NCI-H1436 (cell line): ENCODE measurements around the gene KIAA0232.

ENCODE experiments used
- DNase-seq: peaks from one replicate; lab custom pipeline; 2025; lab: John Stamatoyannopoulos, UW

KIAA0232 gene

GRCh38 chr4:6849691-6850090, 67.2 kb downstream of the KIAA0232 start:
- DNase-seq = no peak

DNA sequence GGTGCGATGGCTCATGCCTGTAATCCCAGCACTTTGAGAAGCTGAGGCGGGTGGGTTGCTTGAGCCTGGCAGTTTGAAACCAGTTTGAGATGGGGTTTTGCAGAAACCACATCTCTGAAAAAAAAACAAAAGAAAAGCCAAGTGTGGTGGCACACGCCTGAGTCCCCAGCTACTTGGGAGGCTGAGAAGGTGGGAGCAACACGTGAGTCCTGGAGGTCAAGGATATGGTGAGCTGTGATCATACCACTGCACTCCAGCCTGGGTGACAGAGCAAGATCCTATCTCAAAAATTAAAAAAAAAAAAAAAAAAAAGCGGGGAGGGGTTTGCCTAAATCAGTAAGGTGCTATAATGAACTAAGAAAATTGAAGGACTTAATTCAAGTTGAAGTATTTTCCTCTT, 68.9 kb downstream of the KIAA0232 start:
- no peak for DNase-seq

- no peak for DNase-seq
Observed at GRCh38 chr4:6851962-6852361, 69.4 kb downstream of the KIAA0232 start.

GRCh38 chr4:6852582-6852981, 70.1 kb downstream of the KIAA0232 start:
- no peak for DNase-seq

DNA sequence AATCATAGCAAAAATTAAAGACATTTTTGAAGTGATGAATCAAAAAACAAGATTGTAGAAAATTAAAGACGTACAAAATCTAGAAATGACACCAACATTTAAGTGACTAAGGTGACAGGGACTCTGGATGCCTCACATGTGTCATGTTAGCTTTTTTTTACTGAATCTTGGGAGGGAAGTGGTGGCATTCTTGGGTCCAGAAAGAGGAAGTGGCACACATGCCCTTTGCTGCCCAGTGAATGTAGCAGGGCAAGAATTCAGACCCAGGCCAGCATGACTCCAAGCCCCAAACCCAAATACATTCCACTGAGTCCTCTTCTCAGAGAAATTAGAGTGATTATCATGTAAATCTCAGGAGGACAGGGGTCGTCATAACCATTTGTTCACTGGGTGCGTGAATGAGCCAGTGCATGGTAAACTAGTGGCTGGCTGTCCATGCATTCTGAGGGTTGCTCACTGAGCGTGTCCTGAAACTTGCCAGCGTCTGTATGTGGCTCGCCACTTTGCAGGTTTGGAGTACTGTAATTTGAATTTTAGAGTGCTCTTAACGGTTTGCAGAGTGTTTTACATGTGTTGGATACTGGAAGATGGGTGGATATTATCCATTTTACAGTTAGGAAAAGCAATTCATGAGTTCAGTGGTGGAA, 71.7 kb downstream of the KIAA0232 start:
- DNase-seq = no peak

DNA sequence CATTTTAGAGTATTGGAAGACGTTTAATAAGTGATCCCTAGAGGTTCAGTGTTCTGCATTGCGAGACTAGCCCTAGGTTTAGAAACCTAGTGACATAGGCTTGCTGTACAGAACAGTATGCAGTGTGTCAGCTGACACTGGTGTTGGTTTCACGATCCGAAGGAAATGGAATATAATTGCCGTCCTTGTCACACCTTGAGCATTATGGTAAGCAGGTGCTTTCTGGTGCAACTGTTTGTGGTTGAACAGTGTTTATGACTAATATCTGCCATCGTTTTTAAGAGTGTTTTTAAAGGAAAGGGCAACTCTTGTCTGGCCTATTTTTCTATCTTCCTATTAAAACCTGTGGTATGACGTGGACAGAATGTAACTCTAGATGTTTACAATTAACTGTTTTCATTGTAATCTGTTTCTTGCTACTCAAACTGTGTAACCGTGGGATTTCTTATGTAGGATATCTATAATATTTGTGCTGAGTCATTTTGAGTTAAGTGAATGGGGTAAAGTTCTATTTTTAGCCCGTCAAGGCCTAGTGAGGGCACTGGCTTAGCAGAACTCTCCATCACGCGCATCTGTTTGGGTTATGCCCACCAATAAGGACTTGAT, 73.3 kb downstream of the KIAA0232 start:
- DNase-seq = peak; percentile 30

DNA sequence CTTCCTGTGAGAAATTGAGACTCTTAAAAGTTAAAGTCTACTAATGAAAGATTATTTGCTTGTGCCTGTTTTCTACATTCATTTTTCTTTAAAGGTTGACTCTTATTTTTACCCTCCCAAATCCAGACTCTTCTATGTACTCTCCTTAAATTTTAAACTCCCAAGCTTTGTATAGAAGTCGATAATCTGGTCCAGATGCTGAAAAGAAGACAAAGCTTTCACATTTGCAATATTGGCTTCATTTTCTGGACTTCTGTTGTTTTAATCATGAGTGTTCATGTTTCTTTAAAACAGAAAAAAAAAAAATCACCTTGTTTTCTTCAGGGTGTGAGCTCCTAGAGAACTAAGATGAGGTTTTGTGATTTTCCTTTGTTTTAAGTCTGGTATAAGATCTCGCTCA, 73.9 kb downstream of the KIAA0232 start:
- DNase-seq = no peak

- no peak for DNase-seq
Observed at GRCh38 chr4:6857009-6857882, 74.7 kb downstream of the KIAA0232 start.

DNA sequence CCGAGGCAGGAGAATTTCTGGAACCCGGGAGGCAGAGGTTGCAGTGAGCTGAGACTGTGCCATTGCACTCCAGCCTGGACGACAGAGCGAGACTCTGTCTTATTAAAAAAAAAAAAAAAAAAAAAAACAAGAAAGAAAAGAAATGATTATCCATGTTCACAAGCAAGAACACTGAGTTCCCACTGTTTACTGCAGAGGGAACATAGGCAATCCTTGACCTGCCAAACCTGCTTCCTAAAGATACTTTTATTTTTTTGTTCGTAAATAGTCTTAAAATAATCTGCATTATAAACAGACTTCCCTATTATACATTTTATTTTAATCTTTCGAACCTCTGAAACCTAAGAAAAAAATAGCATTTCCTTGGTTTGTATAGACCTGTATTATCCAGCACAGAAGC, 76.5 kb downstream of the KIAA0232 start:
- DNase-seq = no peak

GRCh38 chr4:6859543-6859942, 77.0 kb downstream of the KIAA0232 start:
- no peak for DNase-seq

DNA sequence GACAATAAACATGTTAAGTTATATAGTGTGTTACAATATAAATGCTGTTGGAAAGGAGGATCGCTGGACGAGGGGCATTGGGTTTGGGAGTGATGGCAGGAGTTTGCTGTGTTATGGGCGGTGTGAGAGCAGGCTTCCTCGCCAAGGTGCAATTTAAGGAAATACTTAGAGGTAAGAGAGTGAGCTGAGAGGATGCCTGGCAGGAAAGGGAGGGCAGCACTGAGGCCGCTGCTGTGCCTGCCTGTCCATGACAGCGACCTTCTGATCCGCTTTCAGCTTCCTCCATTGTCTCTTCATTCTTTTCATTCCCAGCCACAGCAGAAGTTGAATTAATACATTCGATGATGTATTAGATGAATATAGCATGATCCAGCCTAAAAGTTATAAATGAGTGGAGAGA, 85.9 kb downstream of the KIAA0232 start:
- DNase-seq = no peak

- DNase-seq = no peak
Observed at GRCh38 chr4:6869944-6870343, 87.4 kb downstream of the KIAA0232 start.

DNA sequence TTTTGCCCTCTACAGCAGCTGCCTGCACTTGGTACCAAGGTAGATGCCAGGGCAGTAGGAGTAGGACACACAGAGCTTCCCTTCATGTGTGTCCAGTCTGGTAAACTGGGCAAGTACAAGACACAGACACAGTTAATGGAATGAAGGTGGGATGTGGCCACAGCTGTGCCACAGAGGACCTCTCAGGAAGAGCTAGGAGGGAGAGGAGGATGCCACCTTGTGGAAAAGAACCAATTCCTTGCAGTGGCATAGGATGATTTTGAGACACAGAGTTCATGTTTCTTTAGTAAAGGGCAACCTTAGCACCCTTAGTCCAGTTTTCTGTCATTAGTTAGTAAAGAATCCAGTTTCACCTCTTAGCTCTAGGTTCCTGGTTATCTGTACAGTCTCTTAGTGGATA, 90.8 kb downstream of the KIAA0232 start:
- no peak for DNase-seq

DNA sequence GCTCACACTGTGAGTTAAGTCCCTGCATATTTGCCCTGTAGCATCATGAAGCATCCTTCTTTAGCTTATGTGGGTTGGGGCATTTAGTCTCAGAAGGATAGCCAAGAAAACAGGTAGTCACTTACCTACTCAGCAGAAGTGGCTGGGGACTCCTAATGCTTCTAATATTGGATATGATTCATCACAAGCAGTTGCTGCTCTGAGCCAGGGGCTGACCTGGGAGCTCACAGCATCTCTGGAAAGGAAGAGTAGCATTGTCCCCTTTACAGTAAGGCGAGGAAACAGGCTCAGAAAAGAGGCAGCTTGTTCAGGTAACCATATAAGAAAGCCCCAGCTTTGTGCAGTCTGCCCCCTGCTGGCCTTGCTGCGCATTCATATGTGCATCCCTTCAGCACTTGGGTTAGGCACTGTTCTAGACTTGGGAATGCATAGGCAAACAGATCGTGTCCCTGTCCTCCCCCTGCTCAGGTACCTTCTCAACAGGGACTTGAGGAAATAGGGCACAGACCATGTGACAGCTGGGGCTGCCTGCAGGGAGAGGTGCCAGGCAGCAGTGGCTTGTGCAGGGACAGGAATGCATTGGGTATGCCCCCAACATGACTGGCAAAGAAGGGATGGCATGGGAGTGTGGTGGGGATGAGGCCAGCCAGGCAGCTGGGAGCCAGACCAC, 91.4 kb downstream of the KIAA0232 start:
- DNase-seq = peak; percentile 10

DNA sequence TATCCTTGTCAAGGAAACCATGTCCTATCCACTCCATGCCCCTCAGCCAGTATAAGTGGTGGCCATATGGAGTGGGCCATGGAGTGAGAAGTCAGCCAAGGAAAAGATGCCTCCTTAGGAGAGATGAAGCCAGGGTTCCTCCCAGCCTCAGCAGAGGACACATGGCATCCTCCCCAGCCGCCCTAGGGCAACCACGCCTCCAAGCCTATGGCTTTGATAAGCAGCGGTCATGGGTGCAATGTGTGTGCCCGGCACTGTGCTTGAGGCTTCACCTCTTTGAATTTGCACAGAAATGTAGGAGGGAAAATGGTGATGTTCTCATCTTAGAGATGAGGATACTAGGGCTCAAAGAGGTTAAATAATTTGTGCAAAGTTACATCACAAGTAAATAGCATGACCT, 92.5 kb downstream of the KIAA0232 start:
- no peak for DNase-seq

DNA sequence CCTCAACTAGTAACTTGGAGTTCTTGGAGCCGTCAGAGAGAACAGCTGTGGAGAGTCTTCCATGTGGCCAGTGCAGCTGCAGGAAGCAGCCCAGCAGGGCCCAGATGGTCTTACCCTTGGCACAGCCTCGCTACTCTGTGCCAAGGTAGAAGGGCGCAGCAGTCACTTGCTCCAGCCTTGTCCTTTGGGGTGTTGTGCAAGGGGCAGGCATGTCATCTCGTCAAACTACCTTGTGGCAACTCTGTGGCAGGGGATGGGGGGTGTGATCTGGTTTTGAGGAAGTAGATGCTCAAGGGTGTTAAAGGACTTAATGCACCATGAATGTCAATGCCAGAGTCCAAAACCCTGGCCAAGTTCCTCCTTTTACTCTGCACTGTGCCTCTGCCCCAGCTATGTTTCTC, 92.9 kb downstream of the KIAA0232 start:
- no peak for DNase-seq

DNA sequence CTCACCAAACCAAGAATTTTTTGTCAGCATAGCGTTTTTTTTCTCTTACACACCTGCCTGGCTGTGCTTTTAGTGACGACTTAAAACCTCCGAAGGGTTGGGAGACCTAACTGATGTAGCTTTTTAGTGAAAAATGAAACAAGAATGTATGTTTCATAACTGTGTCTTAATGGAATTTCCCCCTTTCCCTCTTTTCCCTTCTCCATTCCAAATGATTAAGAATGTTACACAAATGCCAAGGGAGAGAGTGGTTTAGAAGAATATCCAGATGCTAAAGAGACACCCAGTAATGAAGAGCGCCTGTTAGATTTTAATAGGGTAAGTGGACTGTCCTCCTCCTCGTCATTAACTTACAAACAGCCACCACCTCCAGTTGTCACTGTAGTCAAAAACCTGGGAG, 93.9 kb downstream of the KIAA0232 start:
- no peak for DNase-seq

GRCh38 chr4:6877067-6877466, 94.5 kb downstream of the KIAA0232 start:
- no peak for DNase-seq

- DNase-seq = no peak
Observed at GRCh38 chr4:6878451-6879059, 96.0 kb downstream of the KIAA0232 start.

GRCh38 chr4:6880691-6881090, 98.2 kb downstream of the KIAA0232 start:
- no peak for DNase-seq

DNA sequence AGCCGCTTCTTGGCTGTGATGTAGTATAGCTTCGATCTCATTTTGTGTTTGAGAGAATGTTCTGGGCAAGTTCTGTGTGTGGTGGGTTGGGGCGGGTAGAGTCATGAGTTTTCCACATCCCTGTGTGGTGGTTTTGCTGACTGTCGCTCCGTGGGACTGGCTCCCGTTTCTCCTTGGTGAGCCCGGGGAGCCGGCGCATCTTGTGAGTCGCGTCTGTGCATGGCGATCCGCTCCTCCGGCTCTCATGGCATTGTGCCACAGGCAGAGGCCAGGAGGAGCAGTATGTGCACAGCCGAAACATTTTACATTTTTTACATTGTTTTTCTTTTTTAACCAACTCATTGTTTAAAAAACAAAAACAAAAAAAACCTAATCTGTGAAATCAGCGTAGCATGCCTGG, 99.4 kb downstream of the KIAA0232 start:
- no peak for DNase-seq

DNA sequence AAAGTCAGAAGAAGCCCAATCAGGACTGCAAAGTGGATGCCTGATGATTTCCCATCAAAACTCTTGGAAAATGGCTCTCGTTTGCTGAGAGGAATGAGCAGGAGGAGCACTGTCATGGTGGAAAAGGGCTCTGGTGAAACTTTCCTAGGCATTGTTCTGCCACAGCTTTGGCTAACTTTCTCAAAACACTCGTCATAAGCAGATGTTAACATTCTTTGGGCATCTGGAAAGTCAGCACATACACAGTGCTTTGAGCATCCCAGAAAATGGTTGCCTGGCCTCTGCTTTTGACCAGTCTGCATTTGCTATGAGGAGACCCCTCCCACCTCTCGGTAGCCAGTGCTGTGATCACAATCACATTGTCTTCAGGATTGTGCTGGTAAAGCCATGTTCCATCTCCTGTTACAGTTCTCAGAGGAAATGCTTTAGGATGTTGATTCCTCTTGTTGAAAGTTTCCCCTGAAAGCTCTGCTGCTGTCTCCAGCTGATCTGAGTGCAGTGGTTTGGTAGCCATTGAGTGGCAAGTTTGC, 101.9 kb downstream of the KIAA0232 start:
- no peak for DNase-seq
